HPDE6-E6E7 (cell line): ENCODE results near the gene SYNC.
"Not testable (repeated sequence)": the region's sequence is repeated elsewhere in the genome, so short reads cannot be mapped to it uniquely, and the experiment has no call there.

Experiments used
- DNase-seq: peaks from one replicate; pipeline ENCODE4 v3.0.0; 2011; ENCODE audit warnings: missing footprints; ENCODE audit errors: extremely low spot score

SYNC gene

DNA sequence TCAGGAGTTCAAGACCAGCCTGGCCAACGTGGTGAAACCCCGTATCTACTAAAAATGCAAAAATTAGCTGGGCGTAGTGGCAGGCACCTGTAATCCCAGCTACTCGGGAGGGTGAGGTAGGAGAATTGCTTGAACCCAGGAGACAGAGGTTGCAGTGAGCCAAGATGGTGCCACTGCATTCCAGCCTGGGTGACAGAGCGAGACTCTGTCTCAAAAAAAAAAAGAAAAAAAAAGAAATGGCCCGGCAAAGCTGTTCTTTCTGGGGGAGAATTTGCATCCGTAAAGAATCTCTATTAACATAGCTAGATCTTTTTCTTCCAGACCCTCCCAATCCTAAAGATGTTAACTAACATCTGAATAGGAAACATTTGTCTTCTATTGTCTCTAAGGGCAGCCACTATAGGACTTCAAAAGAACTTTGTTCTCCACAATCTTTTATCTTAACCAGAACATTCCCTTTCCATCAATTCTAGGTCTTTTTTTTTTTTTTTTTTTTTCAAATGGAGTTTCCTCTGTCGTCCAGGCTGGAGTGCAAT lies 60.2 kb downstream of the SYNC start:
- not testable (repeated sequence) for DNase-seq

DNA sequence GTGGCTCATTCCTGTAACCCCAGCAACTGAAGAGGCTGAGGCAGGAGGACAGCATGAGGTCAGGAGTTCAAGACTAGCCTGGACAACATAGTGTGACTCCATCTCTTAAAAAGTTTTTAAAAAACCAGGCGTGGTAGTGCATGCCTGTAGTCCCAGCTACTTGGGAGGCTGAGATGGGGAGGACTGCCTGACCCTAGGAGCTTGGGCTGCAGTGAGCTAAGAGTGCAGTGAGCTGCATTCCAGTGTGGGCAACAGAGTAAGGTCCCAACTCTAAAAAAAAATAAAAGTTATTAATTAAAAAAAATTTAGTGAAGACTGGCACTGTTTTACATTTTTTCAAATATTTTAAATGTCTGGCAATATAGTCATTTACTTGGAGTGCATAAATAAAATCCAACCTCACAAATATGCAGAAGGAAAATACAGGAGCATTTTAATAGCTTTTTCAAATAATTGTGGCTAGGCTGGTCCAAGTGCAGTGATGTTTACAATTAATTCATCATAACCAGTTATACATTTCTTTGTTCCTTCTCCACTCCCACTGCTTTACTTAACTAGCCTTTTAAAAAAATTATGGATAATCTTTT lies 63.0 kb downstream of the SYNC start:
- DNase-seq, result no peak

DNA sequence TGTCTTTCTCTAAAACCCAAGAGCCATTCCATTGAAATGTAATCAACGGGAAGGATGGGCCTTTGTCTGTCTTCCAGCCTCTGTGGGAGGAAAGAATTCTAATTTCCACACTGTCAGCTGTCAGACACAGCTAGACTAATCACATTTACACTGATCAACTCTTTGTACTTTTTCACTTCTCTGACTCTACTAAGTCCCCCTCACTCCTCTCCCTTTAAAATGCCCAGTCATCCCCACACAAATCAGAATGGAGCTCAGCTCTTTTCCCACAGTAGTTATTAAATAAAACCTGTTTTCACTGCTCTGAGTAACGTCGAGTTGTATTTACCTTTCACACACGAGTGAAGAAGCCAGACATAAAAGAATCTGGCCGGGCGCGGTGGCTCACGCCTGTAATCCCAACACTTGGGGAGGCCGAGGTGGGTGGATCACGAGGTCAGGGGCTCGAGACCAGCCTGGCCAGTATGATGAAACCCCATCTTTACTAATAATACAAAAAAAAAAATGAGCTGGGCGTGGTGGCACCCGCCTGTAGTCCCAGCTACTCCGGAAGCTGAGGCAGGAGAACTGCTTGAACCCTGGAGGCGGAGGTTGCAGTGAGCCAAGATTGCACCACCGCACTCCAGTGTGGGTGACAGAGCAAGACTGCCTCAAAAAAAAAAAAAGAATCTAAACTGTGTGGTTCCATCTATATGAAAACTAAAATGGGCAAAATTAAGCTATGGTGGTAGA lies 65.5 kb downstream of the SYNC start:
- DNase-seq, result no peak

DNA sequence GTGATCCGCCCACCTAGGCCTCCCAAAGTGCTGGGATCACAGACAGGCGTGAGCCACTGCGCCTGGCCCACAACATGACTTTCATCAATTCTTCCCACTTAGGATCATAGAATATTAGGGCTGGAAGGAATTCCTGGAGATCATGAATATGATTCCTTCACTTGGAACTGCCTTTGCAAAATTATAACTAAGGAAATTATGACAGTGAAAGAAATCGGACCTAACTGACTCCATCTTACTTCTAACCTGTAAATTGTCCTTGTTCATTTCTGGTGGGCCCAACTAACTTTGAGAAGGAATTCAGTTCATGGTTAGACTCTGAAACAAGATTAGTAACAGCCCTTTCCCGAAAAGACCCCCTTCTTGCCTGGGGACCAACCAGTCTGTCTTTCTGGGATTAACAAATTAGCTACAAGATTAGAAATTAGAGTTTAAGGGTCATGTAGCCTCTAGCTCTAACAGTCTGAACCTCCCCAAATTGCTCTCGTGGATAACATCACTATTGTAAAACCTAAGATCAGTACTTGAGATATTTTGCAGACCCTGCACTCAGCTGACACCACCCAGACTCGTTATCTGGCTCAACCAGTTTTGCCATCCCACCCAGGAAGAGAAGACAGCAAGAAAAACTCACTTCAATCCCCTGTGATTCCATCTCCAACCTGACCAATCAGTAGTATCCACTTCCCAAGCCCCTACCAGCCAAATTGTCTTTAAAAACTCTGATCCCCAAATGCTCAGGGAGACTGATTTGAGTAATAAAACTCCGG lies 66.9 kb downstream of the SYNC start:
- DNase-seq, result no peak

DNA sequence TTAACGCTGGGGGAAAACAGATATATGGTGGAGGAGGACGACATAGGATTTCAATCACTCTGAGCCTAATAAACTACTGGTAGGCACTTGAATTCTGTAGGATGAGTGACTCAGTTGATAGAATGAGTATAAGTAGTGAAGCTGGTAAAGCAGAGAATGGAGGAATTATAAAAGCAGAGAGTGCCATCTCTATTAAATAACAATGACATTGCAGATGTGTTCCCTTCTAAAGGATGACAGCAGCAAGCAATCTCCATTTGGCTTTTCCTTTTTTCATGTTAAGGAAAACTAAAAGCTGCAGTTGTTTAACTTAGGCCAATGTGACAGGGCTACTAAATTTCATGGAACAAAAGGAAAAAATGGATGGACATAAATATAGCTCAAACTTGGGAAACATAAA lies 69.7 kb downstream of the SYNC start:
- no peak for DNase-seq

DNA sequence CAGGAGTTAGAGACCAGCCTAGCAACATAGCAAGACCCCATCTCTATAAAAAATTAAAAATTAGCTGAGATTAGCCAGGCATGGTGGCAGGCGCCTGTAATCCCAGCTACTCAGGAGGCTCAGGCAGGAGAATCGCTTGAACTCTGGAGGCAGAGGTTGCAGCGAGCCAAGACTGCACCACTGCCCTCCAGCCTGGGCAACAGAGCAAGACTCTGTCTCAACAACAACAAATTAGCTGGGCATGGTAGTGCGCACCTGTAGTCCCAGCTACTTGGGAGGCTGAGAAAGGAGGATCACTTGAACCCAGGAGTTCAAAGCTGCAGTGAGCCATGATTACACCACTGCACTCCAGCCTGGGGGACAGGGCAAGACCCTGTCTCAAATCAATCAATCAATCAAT lies 72.4 kb downstream of the SYNC start:
- DNase-seq, result not testable (repeated sequence)
